SU-DHL-6 (cell line): ENCODE measurements around the gene GCN1.

Source experiments
- H2AFZ ChIP-seq: fragments of 200-600 bp; sonication (generic); 2 replicates; pipeline ENCODE4 v1.6.1; 2014; ENCODE audit warnings: low read depth, mild to moderate bottlenecking, moderate library complexity, mixed read lengths, antibody characterized with exemption, low read length; ENCODE audit not compliant: severe bottlenecking
- H3F3A ChIP-seq: fragments of 200-600 bp; shearing (Covaris generic); 2 replicates; pipeline ENCODE4 v1.6.0; 2016; ENCODE audit warnings: antibody characterized with exemption, mild to moderate bottlenecking; ENCODE audit not compliant: insufficient read depth
- H3K27ac ChIP-seq: fragments of 200-600 bp; sonication (generic); 2 replicates; pipeline ENCODE4 v1.5.1; 2016; ENCODE audit warnings: low read depth, mild to moderate bottlenecking, low read length, moderate library complexity, mixed read lengths
- H3K27me3 ChIP-seq: fragments of 200-600 bp; sonication (generic), shearing (Covaris generic); 2 replicates; pipeline ENCODE4 v1.6.0; 2014; ENCODE audit warnings: mild to moderate bottlenecking, low read length
- H3K36me3 ChIP-seq: fragments of 200-600 bp; sonication (generic); 2 replicates; pipeline ENCODE4 v1.6.1; 2014; ENCODE audit warnings: mild to moderate bottlenecking, low read length, mixed read lengths
- H3K4me2 ChIP-seq: fragments of 300-600, 200-600 bp; shearing (Covaris generic), sonication (generic); 2 replicates; pipeline ENCODE4 v1.6.0; 2014; ENCODE audit warnings: low read length, low read depth, mild to moderate bottlenecking; ENCODE audit not compliant: poor library complexity, severe bottlenecking
- H3K4me3 ChIP-seq: fragments of 200-600 bp; sonication (generic); 2 replicates; pipeline ENCODE4 v1.5.1; 2014; ENCODE audit warnings: antibody characterized with exemption, low read length, mild to moderate bottlenecking, mixed read lengths; ENCODE audit not compliant: insufficient read depth, poor library complexity, severe bottlenecking
- H3K79me2 ChIP-seq: fragments of 200-600 bp; sonication (generic); 2 replicates; pipeline ENCODE4 v1.6.1; 2014; ENCODE audit warnings: mild to moderate bottlenecking, low read length, moderate library complexity; ENCODE audit not compliant: insufficient read depth
- H3K9ac ChIP-seq: fragments of 200-600 bp; sonication (generic); 2 replicates; pipeline ENCODE4 v1.7.0; 2014; ENCODE audit warnings: mild to moderate bottlenecking, low read length
- H3K9me2 ChIP-seq: fragments of 200-600 bp; sonication (generic); replicated peaks from 2 replicates; pipeline ENCODE4 v1.6.1; 2014; ENCODE audit warnings: low read length; ENCODE audit not compliant: insufficient read depth
- H3K9me3 ChIP-seq: fragments of 200-600 bp; sonication (generic); 2 replicates; pipeline ENCODE4 v1.6.1; 2014; ENCODE audit warnings: low read length, mixed read lengths; ENCODE audit not compliant: insufficient read depth
- H4K20me1 ChIP-seq: fragments of 200-600 bp; sonication (generic); 2 replicates; pipeline ENCODE4 v1.6.1; 2014; ENCODE audit warnings: low read depth, mild to moderate bottlenecking, antibody characterized with exemption, low read length, moderate library complexity, mixed read lengths
- CTCF ChIP-seq: fragments of 200-600 bp; sonication (generic); IDR thresholded peaks from one replicate; pipeline ENCODE4 v1.5.1; 2017; ENCODE audit warnings: antibody characterized with exemption, mild to moderate bottlenecking, low read length, moderate library complexity; ENCODE audit not compliant: insufficient read depth, poor library complexity, severe bottlenecking
- EZH2phosphoT487 ChIP-seq: fragments of 200-600 bp; sonication (generic), shearing (Covaris generic); conservative IDR thresholded peaks from 2 replicates; pipeline ENCODE4 v1.6.1; 2018; ENCODE audit warnings: mild to moderate bottlenecking, antibody characterized with exemption, low read length, moderate library complexity, mixed read lengths

The GCN1 gene

GRCh38 chr12:120098756-120099470 lies 95.6 kb downstream of the GCN1 start:
- H3K36me3 ChIP-seq = no peaks in the 10 kb centered on the region
- no peaks in the 10 kb centered on the region for H3F3A ChIP-seq
- no peaks in the 10 kb centered on the region for H3K9me3 ChIP-seq
- no peaks in the 10 kb centered on the region for H3K27me3 ChIP-seq
- TF ChIP-seq EZH2phosphoT487 (no peak), CTCF (no peak)
- no peak overlapping the region for H2AFZ ChIP-seq
- H3K79me2 ChIP-seq = peaks cover 48% of the 10 kb centered on the region
- H3K27ac ChIP-seq = no peak overlapping the region
- no peaks in the 10 kb centered on the region for H3K9me2 ChIP-seq
- H3K9ac ChIP-seq = no peak overlapping the region
- no peaks in the 10 kb centered on the region; the same call in 1 of the 2 replicates for H4K20me1 ChIP-seq
- H3K4me2 ChIP-seq = no peak overlapping the region
- no peak overlapping the region for H3K4me3 ChIP-seq

DNA sequence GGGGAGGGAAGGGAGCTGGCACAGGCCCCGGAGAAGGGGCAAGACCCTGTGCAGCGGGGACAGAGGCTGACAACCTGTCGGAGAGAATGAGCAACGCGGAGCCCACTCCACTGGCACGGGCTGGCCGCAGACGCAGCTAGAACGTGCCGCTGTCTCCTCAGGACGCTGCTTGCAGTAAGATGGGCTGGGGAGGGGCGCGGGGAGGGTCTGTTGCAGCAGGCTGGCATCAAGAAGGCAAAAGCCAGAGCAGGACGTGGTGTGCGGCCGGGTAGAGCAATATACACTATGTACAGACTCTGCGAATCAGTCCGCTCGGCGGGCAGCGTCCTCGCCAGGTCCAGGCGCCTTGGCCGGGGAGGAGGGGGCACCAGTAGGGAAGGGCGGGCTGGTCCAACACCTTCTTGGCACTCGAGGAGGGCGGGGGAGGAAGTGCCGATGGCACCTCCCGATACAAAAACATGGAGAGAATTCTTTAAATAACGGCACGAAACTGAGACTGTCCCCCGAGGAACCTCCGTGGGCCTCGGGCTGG lies 97.8 kb downstream of the GCN1 start:
- H4K20me1 ChIP-seq = no peaks in the 10 kb centered on the region; the same call in 1 of the 2 replicates
- H3K9me3 ChIP-seq = no peaks in the 10 kb centered on the region
- H3K4me3 ChIP-seq = no peak overlapping the region
- peaks cover 26% of the 10 kb centered on the region for H3K79me2 ChIP-seq
- no peak overlapping the region for H3K27ac ChIP-seq
- no peaks in the 10 kb centered on the region for H3K27me3 ChIP-seq
- no peaks in the 10 kb centered on the region for H3F3A ChIP-seq
- no peaks in the 10 kb centered on the region for H3K36me3 ChIP-seq
- no peak overlapping the region for H3K4me2 ChIP-seq
- no peak for TF ChIP-seq EZH2phosphoT487
- no peak for TF ChIP-seq CTCF
- H3K9ac ChIP-seq = no peak overlapping the region
- no peak overlapping the region for H2AFZ ChIP-seq
- H3K9me2 ChIP-seq = no peaks in the 10 kb centered on the region

GRCh38 chr12:120095736-120096135 lies 98.8 kb downstream of the GCN1 start:
- H4K20me1 ChIP-seq = no peaks in the 10 kb centered on the region; the same call in 1 of the 2 replicates

More at GRCh38 chr12:120095736-120096135, 98.8 kb downstream of the GCN1 start:
- TF ChIP-seq EZH2phosphoT487 (no peak), CTCF (no peak)
- Histone ChIP-seq H3K27me3 (no peaks in the 10 kb centered on the region), H3K9ac (no peak overlapping the region), H3F3A (no peaks in the 10 kb centered on the region), H3K36me3 (no peaks in the 10 kb centered on the region), H3K27ac (no peak overlapping the region), H3K9me2 (no peaks in the 10 kb centered on the region), H2AFZ (no peak overlapping the region), H3K4me2 (no peak overlapping the region), H3K79me2 (peaks cover 16% of the 10 kb centered on the region), H3K4me3 (no peak overlapping the region), H3K9me3 (no peaks in the 10 kb centered on the region)
